Measurements from ENCODE around the gene SMARCE1. TPM values are rescaled to one million over a fixed set of nuclear protein-coding genes. Genes with fewer than 3 reads are reported as not detected.

Gene SMARCE1
- total and polyA plus RNA-seq, 9 donors: 80.2 to 158 (median 112) TPM

DNA sequence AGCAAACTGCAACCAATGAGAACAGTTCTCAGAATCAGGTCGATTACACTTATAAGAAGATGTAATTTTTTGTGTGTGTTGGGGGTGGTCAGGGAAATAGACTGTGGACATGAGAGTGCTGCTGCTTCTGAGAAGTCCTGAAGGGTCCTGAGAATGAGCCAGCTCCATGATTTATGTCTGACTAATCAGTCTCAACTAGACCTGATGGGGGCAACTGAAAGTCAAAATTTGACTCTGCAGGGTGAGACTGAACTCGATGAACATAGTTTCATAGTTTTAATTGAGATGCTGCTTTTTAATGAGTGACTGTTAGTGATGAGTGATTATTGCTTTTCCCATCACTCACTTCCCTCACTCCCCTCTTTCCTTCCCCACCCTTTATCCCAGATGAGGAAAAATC is 37.3 kb downstream of the SMARCE1 start:
- TF ChIP-seq EP300 (IDR thresholded peaks at IDR 0.05) (no peak), POLR2A (IDR thresholded peaks at IDR 0.05) (no peak)
- TF ChIP-seq, protein P1, sequence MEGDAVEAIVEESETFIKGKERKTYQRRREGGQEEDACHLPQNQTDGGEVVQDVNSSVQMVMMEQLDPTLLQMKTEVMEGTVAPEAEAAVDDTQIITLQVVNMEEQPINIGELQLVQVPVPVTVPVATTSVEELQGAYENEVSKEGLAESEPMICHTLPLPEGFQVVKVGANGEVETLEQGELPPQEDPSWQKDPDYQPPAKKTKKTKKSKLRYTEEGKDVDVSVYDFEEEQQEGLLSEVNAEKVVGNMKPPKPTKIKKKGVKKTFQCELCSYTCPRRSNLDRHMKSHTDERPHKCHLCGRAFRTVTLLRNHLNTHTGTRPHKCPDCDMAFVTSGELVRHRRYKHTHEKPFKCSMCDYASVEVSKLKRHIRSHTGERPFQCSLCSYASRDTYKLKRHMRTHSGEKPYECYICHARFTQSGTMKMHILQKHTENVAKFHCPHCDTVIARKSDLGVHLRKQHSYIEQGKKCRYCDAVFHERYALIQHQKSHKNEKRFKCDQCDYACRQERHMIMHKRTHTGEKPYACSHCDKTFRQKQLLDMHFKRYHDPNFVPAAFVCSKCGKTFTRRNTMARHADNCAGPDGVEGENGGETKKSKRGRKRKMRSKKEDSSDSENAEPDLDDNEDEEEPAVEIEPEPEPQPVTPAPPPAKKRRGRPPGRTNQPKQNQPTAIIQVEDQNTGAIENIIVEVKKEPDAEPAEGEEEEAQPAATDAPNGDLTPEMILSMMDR (IDR thresholded peaks at IDR 0.05): no peak
- 44 to 70% (median 44%) methylated on average over 2 of the region's 2 CpGs for WGBS, 3 donors
- intact Hi-C loops (cut with DNase I): no loop called here

DNA sequence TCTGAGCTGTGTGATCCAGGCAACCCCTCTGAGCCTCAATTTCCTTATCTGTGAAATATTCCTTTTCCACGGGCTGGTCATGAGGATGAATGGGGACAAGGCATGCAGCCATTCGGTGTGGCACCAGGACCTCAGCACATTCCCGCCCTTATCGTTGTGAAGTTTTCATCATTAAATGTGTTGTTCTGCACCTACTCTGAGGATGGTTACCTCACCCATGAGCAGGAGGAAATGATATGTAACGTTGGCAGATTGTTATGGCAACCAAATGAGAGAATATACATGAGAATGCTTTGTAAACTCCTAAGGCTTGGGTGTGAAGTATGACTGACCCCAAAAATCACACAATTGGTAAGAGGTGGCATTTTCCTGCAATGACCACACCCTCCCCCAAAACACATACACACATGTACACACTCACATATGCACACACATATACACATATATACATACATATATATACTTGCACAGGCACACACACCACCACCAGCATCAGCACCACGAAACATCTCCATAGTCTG is 39.5 kb downstream of the SMARCE1 start:
- WGBS, 3 donors: 79 to 85% (median 80%) methylated on average over 6 of the region's 6 CpGs
- no peak for DNase-seq
- H3K27me3 ChIP-seq: no peaks in the 10 kb centered on the region
- TF ChIP-seq EP300 (IDR thresholded peaks at IDR 0.05) (no peak), POLR2A (IDR thresholded peaks at IDR 0.05) (no peak)
- TF ChIP-seq, protein P1 (IDR thresholded peaks at IDR 0.05): no peak
- no peaks in the 10 kb centered on the region for H3K4me1 ChIP-seq (ENCODE audit: insufficient read depth)
- no peaks in the 10 kb centered on the region for H3K9me3 ChIP-seq
- intact Hi-C loops (cut with DNase I): no loop called here
- H3K27ac ChIP-seq: no peak overlapping the region
- H3K4me3 ChIP-seq: no peak overlapping the region
- H3K36me3 ChIP-seq: no peaks in the 10 kb centered on the region

More for the DNA sequence above, 37.3 kb downstream of the SMARCE1 start:
- no peaks in the 10 kb centered on the region for H3K9me3 ChIP-seq
- DNase-seq: no peak
- peaks cover 4% of the 10 kb centered on the region for H3K4me1 ChIP-seq (ENCODE audit: insufficient read depth)
- no peak overlapping the region for H3K4me3 ChIP-seq
- H3K27me3 ChIP-seq: no peaks in the 10 kb centered on the region
- H3K27ac ChIP-seq: no peak overlapping the region
- no peaks in the 10 kb centered on the region for H3K36me3 ChIP-seq

DNA sequence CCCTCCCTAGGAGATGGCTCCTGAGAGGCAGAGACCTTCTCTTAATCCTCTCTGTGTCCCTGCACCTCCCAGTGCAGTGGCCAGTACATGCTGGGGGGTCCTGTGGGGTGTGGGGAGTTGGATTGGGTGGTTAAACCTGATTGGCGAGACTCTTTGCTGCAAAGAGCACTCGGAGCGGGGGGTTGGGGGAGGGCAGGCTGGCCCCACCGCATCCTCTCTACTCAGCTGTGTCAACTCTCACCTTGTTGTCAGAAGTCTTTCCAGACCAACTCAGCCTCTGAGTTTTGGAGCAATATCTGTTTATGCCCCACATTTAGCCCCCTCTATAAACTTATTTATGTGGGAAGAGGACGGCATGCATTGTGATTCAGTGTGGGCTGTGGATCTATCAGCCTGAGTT is 40.0 kb downstream of the SMARCE1 start:
- H3K27ac ChIP-seq: no peak overlapping the region
- no peaks in the 10 kb centered on the region for H3K9me3 ChIP-seq
- intact Hi-C loops (cut with DNase I): no loop called here
- no peak overlapping the region for H3K4me3 ChIP-seq
- no peaks in the 10 kb centered on the region for H3K4me1 ChIP-seq (ENCODE audit: insufficient read depth)
- DNase-seq: no peak
- no peaks in the 10 kb centered on the region for H3K36me3 ChIP-seq
- 80 to 81% (median 80%) methylated on average over 5 of the region's 5 CpGs for WGBS, 3 donors
- H3K27me3 ChIP-seq: no peaks in the 10 kb centered on the region
- TF ChIP-seq POLR2A (IDR thresholded peaks at IDR 0.05) (no peak), EP300 (IDR thresholded peaks at IDR 0.05) (no peak)
- TF ChIP-seq, protein P1 (IDR thresholded peaks at IDR 0.05): no peak

DNA sequence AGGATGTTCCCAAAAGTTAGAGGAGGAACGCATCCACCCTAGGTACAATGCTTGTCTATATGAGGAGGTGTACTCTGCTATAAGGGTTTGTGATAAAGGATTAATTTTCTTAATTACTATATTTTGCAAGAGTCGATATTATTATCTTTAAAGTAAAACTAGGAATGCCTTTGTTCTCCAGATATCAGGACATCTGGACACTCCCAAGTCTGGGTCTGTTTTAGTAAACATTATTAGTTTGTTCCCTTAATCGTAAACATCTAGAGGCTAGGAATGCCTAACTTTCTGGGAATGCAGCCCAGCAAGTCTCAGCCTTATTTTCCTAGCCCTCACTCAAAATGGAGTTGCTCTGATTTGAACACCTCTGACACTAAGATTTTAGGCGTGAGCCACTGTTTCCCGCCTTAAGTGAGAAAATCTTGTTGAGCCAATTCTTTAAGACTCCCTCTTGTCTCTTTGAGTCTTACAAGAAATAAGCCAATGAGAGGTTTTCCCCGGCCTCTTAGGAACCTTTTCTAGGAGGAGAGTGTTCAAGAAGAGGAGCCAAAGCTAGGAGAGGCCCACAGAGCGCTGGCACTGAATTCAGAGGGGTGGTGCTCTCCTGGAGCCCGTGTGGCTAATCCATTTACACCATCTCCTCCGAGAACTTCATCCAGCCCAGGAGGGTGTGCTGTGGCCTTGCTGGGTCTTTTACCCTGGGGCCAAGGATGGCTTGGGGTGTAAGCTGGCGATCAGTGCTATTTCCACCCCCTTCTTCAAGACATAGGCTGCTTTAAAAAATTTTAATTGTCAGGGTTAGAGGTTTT is 40.9 kb downstream of the SMARCE1 start:
- Histone ChIP-seq H3K4me3 (no peak overlapping the region), H3K4me1 (ENCODE audit: insufficient read depth) (no peaks in the 10 kb centered on the region), H3K9me3 (no peaks in the 10 kb centered on the region), H3K36me3 (no peaks in the 10 kb centered on the region), H3K27ac (no peak overlapping the region), H3K27me3 (no peaks in the 10 kb centered on the region)
- intact Hi-C loops (cut with DNase I): no loop called here
- whole genome bisulfite sequencing, 3 donors: 44 to 55% (median 52%) methylated on average over 10 of the region's 10 CpGs
- no peak for DNase-seq
- TF ChIP-seq, protein P1 (IDR thresholded peaks at IDR 0.05): no peak
- TF ChIP-seq POLR2A (IDR thresholded peaks at IDR 0.05) (no peak), EP300 (IDR thresholded peaks at IDR 0.05) (no peak)

All from ovary (tissue), 9 donors.